UCSD-AML1 (cell line): ENCODE data around the gene SERPINE2.
"Not testable (repeated sequence)": the region's sequence is repeated elsewhere in the genome, so short reads cannot be mapped to it uniquely, and the experiment has no call there.

ENCODE experiments used
- DNase-seq: peaks from one replicate; lab custom pipeline; 2025; ENCODE audit not compliant: unreplicated experiment; lab: John Stamatoyannopoulos, UW

Gene SERPINE2

DNA sequence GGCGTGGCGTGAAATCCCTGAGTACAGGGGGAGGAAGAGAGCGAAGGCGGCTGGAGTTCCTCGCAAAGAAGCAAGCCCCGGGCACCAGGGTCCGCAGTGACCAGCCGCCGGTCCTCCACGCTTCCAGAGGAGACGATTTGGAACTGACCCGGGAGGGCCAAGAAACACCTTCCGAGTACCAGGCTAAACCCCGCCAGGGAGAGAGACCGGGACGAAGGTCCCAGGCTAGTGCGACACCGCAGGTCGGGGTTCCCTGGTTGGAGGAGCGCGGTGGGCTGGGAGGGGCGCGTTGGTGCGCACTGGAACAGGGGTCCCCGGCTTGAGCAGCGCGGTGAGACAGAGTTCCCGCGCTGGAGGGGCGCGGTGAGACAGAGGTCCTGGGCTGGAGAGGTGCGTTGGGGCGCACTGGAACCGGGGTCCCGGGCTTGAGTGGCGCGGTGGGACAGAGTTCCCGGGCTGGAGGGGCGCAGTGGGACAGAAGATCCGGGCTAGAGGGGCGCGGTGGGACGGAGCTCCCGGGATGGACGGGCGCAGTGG is 94.9 kb downstream of the SERPINE2 start:
- peak; percentile 47 for DNase-seq

DNA sequence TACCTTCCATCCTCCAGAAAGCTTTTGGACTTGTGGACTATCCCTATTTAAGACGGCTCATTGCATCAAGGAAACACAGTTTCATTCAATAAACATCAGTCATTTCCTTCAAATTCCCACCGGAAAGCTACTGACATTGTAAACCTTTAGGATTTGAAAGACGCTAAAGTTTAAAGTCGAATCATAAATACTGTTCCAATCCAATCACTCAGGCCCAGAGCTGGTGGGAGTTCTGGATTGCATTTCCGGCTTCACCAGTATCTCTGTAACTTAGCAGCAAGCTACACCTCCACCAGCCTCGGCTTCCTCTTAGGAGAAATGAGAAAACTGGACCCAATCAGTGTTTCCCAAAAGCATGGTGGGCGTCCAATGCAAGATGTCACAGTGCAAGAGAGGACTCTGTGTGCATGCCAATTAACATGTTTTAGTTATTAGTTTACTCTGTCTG is 95.5 kb downstream of the SERPINE2 start:
- DNase-seq = no peak

DNA sequence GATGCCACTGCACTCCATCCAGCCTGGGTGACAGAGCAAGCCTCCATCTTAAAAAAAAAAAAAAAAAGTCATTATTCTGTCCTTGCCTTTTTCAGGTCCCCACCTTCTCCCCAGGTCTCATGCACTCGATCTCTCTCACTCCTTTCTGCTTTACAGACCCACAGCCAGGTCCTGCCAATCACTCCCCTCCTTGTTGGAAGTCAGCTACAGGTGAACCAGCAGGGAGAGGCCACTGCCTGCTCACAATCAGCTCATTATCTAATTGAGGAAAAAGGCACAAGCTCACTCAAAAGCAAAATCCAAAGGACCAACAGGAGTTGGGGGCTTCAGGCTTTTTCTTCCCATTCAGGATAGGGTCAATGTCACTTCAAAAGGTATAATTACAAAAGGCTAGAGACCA is 96.0 kb downstream of the SERPINE2 start:
- DNase-seq = no peak

DNA sequence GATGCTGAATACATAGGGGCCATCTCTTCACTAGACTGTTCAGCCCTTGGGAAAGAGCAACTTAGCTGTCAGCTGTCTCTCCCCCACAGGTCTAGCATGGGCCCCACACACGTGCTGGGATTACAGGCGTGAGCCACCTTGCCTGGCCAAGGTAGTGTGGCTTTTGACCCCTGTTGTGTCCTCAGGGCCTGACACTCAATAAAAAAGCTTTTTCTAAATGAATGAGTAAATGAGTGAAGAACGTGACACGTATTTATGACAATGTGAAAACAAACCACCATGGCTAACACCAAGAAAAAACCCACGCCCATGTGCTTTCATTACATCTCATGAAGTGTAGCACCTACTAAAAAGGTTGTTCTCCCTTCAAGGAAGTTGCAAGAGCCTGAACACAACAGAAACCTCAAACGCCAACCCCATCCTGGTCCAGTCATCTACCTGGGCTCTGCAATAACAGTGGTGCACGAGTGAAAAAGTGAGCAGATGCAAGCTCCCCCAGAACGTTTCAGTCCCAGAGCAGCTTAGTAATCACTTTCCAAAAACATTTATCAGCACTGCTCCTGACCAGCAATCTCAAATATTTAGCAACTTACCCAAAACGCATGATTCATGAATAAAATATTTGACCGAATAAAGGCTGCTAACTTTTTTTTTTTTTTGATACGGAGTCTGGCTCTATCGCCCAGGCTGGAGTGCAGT is 97.4 kb downstream of the SERPINE2 start:
- DNase-seq = no peak

DNA sequence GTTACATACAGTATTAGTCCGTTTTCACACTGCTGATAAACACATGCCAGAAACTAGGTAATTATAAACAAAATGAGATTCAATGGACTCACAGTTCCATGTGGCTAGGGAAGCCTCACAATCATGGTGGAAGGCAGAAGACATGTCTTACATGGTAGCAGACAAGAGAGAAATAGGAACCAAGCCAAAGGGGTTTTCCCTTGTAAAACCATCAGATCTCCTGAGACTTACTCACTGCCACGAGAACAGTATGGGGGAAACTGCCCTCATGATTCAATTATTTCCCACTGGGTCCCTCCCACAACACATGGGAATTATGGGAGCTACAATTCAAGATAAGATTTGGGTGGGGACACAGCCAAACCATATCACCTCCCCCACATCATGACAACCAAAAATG is 99.6 kb downstream of the SERPINE2 start:
- DNase-seq = not testable (repeated sequence)

DNA sequence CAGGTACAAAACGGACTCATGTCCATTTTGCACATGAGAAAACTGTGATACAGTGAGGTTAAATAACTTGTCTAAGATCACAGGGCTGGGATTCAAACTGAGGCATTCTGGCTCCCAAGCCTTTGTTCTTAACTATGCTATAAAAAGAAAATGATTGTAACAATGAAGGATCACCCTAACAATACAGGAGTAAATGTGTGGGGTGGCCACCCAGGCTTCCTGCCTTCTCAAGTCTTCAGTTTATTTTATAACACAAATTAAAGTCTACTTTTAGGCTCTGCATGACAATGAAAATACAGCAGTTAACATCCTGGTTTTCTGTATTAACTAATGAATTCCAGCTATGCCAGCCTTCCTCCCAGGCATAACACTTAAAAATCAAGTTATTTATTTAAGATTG is 101.6 kb downstream of the SERPINE2 start:
- no peak for DNase-seq

DNA sequence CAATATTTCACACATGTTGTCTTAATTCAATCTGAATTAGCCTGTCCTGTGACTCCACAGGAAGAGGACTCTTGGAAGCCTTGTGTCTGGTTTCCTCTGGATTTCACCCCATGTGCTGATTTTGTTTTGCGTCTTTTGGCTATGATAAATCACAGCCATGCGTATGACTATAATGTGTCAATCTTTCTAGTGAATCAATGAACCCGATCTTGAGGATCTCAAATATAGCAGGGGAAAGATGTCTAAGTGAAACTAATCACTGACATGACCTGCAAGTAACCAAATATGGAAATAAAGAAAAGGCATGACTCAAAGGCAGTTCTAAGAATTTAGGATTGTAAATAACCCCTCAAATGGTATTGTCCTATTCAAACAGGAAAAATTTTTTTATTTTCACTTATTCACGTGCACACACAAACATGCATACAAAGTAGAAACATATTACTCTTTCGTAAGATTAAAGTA is 102.2 kb downstream of the SERPINE2 start:
- DNase-seq = no peak

DNA sequence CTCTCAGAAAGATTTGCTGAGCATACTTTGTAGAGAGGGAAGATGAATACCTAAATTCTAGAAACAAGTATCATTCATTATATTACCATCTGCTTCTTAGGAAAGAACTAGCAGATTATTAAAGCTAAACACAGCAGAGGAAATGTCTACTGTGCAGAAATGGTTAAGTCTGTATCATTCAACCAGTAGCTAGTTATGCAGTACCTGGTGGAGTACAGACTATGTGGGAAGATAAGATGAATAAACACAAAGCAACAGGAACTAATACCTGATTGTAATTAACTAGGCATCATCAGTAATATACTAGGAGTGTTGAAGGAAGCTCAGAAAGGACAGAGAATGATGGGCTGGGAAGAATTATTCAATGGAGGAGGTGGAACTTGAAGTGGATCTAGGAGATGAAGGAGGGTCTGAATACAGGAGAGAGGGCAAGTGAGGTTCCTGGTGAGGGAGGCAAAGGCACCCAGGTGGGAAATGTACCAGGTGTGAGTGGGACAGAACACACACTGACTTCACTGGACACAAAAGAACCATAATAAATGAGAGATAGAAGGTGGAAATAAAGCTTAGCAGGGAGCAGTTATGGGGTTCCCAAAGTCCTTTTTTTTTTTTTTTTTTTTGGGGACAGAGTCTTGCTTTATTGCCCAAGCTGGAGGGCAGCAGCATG is 103.5 kb downstream of the SERPINE2 start:
- DNase-seq = no peak

DNA sequence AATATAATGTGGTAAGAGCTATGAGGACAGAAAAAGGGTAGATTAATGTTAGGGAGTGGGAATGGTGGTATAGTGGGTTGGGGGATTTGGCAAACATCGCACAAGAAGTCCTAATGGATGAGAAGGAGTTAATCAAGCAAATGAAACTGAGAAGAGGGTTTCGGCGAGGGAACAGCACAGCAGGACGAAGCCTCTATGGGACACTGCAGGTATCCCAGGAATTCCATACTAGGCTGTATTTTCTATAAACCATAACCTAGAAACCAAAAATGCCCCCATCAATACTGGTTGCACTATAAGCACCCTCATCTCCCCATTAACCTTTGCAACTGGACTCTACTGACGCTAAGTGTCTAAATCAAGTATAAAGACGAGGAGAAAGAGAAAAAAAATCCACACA is 104.2 kb downstream of the SERPINE2 start:
- no peak for DNase-seq

DNA sequence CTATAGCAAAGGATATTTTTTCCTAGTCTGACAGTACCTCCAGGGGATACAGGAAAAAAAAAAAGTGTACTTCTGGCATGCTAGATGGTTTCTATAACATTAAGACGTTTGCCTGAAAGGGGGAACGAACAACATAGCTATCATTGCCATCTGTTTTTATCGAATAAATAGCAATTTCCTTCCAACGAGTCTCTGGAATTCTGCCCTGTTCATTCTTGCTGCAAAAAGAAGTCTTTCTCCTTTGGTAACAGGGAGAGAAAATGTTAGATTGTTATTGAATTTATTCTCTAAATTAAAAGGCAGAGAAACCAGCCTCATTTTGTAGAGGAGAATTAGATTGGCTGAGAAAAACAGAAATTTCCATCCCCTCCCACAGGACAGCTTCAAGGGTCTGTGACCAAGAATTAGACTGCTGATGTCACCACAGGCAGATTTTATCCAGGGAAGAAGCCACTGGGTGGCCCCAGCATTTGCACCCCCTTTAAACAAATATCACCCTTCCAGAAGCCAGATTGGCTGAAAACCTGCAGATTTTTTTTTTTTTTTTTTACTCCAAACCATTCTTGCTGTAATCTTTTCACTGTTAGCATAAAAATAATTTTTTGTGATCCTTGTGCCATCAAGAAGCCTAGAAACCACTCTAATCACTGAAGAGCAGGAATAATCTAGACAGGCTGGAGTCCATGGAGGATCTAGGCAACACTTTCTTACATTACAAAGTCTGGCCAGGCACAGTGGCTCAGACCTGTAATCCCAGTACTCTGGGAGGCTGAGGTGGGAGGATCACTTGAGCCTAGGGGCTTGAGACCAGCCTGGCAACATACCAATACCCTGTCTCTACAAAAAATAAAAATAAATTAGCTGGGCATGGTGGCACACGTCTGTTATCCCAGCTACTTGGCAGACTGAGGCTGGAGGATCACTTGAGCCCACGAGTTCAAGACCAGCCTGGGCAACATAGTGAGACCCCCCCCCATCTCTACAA is 106.0 kb downstream of the SERPINE2 start:
- DNase-seq = no peak

DNA sequence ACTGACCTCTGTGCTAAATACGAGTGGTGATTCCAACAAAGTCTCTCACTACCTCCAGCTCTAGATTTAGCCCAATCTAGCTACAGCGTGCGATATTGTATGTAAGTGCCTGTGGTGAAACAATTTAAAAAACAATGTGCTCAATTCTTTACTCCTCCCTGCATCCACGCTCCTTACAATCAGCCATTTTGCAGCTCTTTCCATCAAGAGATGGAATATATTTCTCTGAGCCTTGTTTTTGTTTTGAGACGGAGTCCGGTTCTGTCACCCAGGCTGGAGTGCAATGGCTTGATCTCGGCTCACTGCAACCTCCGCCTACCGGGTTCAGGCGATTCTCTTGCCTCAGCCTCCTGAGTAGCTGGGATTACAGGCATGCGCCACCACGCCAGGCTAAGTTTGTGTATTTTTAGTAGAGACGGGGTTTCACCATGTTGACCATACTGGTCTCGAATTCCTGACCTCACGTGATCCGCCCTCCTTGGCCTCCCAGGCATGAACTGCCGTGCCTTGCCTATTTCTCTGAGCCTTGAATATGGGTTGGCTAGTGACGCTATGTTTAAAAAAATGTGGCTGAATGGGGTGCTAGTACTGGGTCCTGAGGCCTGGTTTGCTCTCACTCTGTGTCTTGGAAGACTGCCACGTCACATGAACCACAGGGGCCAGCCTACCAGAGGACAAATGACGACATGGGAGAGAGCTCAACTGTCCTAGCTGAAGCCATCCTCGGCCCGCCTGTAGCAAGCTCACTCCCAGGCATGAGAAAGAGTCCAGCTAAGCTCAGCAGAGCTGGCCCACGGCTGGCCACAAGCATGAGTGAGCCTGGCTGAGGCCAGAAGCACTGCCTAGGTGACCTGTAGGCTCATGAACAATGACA is 108.7 kb downstream of the SERPINE2 start:
- no peak for DNase-seq

DNA sequence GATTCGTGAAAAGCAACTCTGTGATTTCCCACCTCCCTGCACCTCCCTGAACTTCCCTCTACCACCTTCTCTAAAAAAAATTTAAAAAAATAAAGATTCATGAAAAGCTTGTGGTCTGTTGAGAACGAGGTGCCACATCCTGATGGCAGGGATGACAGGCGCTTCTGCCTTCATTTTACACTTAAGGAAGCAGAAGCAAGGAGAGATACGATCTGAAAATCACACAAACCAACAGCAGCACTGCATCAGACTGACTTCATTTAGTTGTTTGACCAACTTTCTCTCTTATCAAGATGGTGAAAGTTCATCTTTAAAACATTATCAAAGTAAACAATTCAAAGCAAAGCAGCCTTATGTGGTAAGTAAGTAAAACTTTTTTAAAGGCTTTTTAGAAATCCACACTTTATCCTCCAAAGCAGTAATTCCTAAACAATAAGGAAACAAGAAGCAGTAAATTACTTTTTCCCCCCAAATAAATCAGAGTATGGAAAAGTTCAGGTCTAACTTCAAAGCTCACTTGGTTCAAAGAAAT is 109.4 kb downstream of the SERPINE2 start:
- DNase-seq = no peak

DNA sequence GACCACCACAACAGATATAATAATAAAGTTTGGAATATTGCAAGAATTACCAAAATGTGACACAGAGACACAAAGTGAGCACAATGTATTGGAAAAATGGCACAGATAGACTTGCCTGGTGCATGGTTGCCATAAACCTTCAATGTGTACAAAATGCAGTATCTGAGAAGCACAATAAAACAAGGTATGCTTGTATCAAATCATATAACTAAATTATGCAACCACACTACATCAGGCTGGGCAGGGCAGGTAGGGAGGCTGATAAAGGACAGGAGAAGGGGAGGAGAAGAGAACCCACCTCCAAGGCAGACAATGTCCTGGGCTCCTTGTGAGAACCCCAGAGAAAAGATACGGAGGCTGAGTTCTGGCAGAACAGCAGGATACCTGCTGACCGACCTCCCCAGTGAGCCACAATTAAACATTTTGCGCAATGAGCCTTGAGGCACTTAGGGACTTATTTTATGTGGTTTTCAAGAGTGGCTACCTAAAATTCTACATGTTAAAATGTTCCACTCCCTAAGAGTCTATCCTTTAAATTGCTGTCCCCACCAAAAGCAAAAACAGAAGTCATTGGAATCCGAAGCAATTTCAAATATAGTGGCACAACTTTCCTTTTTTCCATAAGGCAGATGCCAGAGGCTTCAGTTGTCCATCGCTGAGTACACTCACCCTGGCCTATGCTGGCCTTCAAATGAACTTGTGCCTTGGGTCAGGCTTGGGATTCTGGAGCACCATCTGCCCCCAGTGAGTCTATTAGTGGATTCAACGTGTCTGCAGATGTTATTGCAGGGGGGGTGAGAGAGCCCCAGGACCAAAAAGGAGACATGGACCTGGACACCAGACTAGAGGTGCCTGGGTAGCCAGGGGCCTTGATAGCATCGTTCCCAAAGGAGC is 110.7 kb downstream of the SERPINE2 start:
- no peak for DNase-seq

DNA sequence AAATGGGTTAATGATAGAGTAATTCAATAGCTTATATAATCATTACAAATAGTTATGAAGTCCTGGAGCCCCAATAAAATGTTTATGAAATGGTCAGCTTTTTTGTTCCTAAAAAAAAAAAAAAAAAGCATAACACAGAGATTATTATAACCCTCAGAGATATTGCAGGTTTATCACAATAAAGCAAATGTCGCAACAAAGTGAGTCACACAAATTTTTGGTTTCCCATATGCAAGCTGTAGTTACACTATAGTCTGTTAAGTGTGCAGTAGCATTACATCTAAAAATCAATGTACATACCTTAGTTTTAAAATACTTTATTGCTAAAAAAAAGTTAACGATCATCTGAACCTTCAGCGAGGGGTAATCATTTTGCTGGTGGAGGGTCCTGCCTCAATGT is 114.0 kb downstream of the SERPINE2 start:
- no peak for DNase-seq
